ENCODE results near the gene GLG1.
"Not testable (repeated sequence)": the region's sequence is repeated elsewhere in the genome, so short reads cannot be mapped to it uniquely, and the experiment has no call there.

The GLG1 gene

GRCh38 chr16:74468807-74469525 lies 137.9 kb downstream of the GLG1 start:
- no peak for DNase-seq

- DNase-seq: no peak
Observed at GRCh38 chr16:74466872-74467271, 140.0 kb downstream of the GLG1 start.

- no peak for DNase-seq
Observed at GRCh38 chr16:74465851-74466685, 140.8 kb downstream of the GLG1 start.

- no peak for DNase-seq
Observed at GRCh38 chr16:74465281-74465680, 141.6 kb downstream of the GLG1 start.

GRCh38 chr16:74463888-74464287 lies 143.0 kb downstream of the GLG1 start:
- no peak for DNase-seq

- DNase-seq: peak; percentile 9
Observed at GRCh38 chr16:74462361-74462760, 144.6 kb downstream of the GLG1 start.

- no peak for DNase-seq
Observed at GRCh38 chr16:74461826-74462225, 145.1 kb downstream of the GLG1 start.

GRCh38 chr16:74460542-74460941 lies 146.4 kb downstream of the GLG1 start:
- DNase-seq: no peak

GRCh38 chr16:74456290-74456625 lies 150.7 kb downstream of the GLG1 start:
- DNase-seq: no peak

GRCh38 chr16:74455619-74456289 lies 151.2 kb downstream of the GLG1 start:
- DNase-seq: peak; percentile 63

- no peak for DNase-seq
Observed at GRCh38 chr16:74455213-74455612, 151.7 kb downstream of the GLG1 start.

GRCh38 chr16:74451951-74452758 lies 154.8 kb downstream of the GLG1 start:
- no peak for DNase-seq

- no peak for DNase-seq
Observed at GRCh38 chr16:74450967-74451760, 155.8 kb downstream of the GLG1 start.

- DNase-seq: no peak
Observed at GRCh38 chr16:74450236-74450635, 156.7 kb downstream of the GLG1 start.

- DNase-seq: peak; percentile 85
Observed at GRCh38 chr16:74449470-74449869, 157.4 kb downstream of the GLG1 start.

GRCh38 chr16:74448990-74449389 lies 157.9 kb downstream of the GLG1 start:
- DNase-seq: peak; percentile 96

- no peak for DNase-seq
Observed at GRCh38 chr16:74447578-74447977, 159.3 kb downstream of the GLG1 start.

GRCh38 chr16:74446866-74447265 lies 160.0 kb downstream of the GLG1 start:
- no peak for DNase-seq

- not testable (repeated sequence) for DNase-seq
Observed at GRCh38 chr16:74443624-74444346, 163.1 kb downstream of the GLG1 start.

GRCh38 chr16:74439685-74440084 lies 167.2 kb downstream of the GLG1 start:
- DNase-seq: no peak

- DNase-seq: no peak
Observed at GRCh38 chr16:74438492-74438979, 168.4 kb downstream of the GLG1 start.

Data from EL (cell line).